GM12892 (cell line): ENCODE results near the gene MYPOP.

ENCODE experiments used
- POLR2A ChIP-seq: IDR thresholded peaks from 2 replicates; pipeline ENCODE4 v1.6.1; 2011; ENCODE audit warnings: low read depth, low read length, control low read depth
- POLR2AphosphoS5 ChIP-seq: IDR thresholded peaks from 2 replicates; pipeline ENCODE4 v1.6.1; 2011; ENCODE audit warnings: low read depth, low read length, control low read depth

DNA sequence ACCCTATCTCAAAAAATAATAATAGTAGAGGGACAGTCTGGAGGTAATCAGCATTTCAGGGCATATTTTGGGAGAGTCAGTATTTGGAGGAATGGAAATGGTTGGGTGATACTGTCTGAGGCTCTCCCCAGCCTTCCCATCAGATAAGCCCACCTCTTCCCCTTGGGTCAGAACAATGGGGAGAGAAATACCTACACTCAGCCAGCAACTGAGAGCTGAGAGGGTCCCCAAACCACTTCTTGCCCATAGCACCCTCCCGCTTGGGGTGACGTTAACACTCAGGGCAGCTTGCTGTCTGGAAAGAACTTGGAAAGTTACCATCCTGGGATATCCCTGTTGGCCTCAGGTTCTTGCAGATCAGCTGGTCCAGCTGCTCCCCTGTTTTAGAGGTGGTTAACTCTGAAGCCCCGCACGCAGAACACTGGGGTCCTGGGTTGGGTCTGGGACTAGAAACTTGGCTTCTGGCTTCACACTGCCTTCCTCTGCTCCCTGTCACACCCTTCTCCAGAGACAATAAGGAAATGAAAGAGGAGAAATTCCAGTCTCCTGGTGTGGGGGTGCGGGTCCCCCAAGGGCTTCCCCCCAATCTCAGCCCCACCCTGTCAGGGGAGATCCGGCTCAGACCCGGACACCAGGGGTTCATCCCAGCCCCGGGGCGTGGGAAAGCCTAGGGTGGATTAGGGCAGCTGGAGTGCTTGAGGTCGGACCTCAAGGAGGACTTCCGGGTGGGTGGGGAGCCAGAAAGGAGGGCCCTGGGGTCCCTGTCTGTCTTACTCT lies 35.8 kb downstream of the MYPOP start:
- no peak for TF ChIP-seq POLR2A
- TF ChIP-seq POLR2AphosphoS5: no peak
